GM12878 (cell line): ENCODE results near the gene DNAJB4. TPM values are rescaled to one million over a fixed set of nuclear protein-coding genes. Genes with fewer than 3 reads are reported as not detected.

Experiments
- BACH1 ChIP-seq: fragments of 450-650 bp; IDR thresholded peaks from 2 replicates; pipeline ENCODE4 v1.6.1; 2017; ENCODE audit warnings: mild to moderate bottlenecking, borderline replicate concordance
- EGR1 ChIP-seq, 2 experiments: IDR thresholded peaks; 1 replicate in 1 of 2; 2 replicates in 1 of 2; pipeline ENCODE4 v1.6.1; 2011 to 2012; ENCODE audit warnings: low read depth in 2 of 2, low read length in 2 of 2, borderline replicate concordance in 1 of 2, mild to moderate bottlenecking in 1 of 2, moderate library complexity in 1 of 2
- IRF3 ChIP-seq: fragments of 450-650 bp; IDR thresholded peaks from 2 replicates; pipeline ENCODE4 v1.6.1; 2014; ENCODE audit warnings: mild to moderate bottlenecking
- MXI1 ChIP-seq: fragments of 150-350 bp; IDR thresholded peaks from 2 replicates; pipeline ENCODE4 v1.6.1; 2011; ENCODE audit warnings: low read depth, mild to moderate bottlenecking, inconsistent platforms, low read length, improper control_type of control experiment
- NFYB ChIP-seq: IDR thresholded peaks from 2 replicates; pipeline ENCODE4 v1.6.1; 2011; ENCODE audit warnings: low read depth, mild to moderate bottlenecking, low read length, improper control_type of control experiment, moderate library complexity; ENCODE audit not compliant: insufficient read depth
- RB1 ChIP-seq: fragments of 450-650 bp; formaldehyde crosslinking; IDR thresholded peaks from 2 replicates; pipeline ENCODE4 v1.6.1; 2017; ENCODE audit warnings: mild to moderate bottlenecking, borderline replicate concordance
- RFX5 ChIP-seq: IDR thresholded peaks from 2 replicates; pipeline ENCODE4 v1.6.1; 2011; ENCODE audit warnings: low read depth, low read length, improper control_type of control experiment
- TBL1XR1 ChIP-seq: IDR thresholded peaks from 2 replicates; pipeline ENCODE4 v1.6.1; 2012; ENCODE audit warnings: low read depth, low read length, improper control_type of control experiment
- ZNF24 ChIP-seq: fragments of 450-650 bp; IDR thresholded peaks from 2 replicates; pipeline ENCODE4 v1.6.1; 2017; ENCODE audit warnings: antibody characterized with exemption, mild to moderate bottlenecking
- polyA plus RNA-seq, 11 experiments: library from polyadenylated mRNA; depleted of rRNA in 4 of 11; unstranded in 6 of 11; stranded (reverse) in 5 of 11; fragments of >200 nt; fragmentation: Nextera tagmentation in 4 of 11; fragmentation: Illumina TruSeq in 1 of 11; extraction: Ambion mirVana in 4 of 11; extraction: Trizol in 1 of 11; gene quantifications; 1 replicate in 1 of 11; 2 replicates in 10 of 11; pipeline versions ENCODE4 v1.2.1 to v1.2.3, GENCODE V29; 2011 to 2016; ENCODE audit warnings: inconsistent platforms in 2 of 11, missing spikeins in 2 of 11, low read depth in 1 of 11
- total RNA-seq, 4 experiments: library from RNA; depleted of rRNA in 3 of 4; stranded (reverse); fragments of >200 nt in 3 of 4; fragmentation: Illumina TruSeq in 1 of 4; extraction: Trizol in 1 of 4; gene quantifications; 2 replicates each; pipeline versions ENCODE4 v1.2.1 to v1.2.3, GENCODE V29; 2013 to 2021
- TF ChIP-seq, protein P1 (sequence below): IDR thresholded peaks from 2 replicates; pipeline ENCODE4 v1.6.1; 2012; ENCODE audit warnings: mild to moderate bottlenecking, low read depth, low read length

DNAJB4 gene
- total and polyA plus RNA-seq, 10 of the 15 experiments (the other 5 are each of a cell fraction or from before 2014, with no cell fraction given): 3.8 to 10.5 (median 6.6) TPM

GRCh38 chr1:77975907-77976306, 28.8 kb upstream of the DNAJB4 start (continued):
- TF ChIP-seq RFX5 (no peak), IRF3 (no peak), TBL1XR1 (no peak), BACH1 (no peak), MXI1 (no peak), ZNF24 (no peak), RB1 (no peak), EGR1 (IDR thresholded peaks at IDR 0.05; ENCODE audit: borderline replicate concordance in 1 of 2, low read depth in 2 of 2, low read length in 2 of 2) (no peak), NFYB (no peak)
- TF ChIP-seq, protein P1, sequence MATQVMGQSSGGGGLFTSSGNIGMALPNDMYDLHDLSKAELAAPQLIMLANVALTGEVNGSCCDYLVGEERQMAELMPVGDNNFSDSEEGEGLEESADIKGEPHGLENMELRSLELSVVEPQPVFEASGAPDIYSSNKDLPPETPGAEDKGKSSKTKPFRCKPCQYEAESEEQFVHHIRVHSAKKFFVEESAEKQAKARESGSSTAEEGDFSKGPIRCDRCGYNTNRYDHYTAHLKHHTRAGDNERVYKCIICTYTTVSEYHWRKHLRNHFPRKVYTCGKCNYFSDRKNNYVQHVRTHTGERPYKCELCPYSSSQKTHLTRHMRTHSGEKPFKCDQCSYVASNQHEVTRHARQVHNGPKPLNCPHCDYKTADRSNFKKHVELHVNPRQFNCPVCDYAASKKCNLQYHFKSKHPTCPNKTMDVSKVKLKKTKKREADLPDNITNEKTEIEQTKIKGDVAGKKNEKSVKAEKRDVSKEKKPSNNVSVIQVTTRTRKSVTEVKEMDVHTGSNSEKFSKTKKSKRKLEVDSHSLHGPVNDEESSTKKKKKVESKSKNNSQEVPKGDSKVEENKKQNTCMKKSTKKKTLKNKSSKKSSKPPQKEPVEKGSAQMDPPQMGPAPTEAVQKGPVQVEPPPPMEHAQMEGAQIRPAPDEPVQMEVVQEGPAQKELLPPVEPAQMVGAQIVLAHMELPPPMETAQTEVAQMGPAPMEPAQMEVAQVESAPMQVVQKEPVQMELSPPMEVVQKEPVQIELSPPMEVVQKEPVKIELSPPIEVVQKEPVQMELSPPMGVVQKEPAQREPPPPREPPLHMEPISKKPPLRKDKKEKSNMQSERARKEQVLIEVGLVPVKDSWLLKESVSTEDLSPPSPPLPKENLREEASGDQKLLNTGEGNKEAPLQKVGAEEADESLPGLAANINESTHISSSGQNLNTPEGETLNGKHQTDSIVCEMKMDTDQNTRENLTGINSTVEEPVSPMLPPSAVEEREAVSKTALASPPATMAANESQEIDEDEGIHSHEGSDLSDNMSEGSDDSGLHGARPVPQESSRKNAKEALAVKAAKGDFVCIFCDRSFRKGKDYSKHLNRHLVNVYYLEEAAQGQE: no peak
- TF ChIP-seq, all 136 proteins: peak for 0
